GM12878 (cell line): ENCODE data around the gene KLHL1. TPM values are rescaled to one million over a fixed set of nuclear protein-coding genes. Genes with fewer than 3 reads are reported as not detected.

Source experiments
- ATAC-seq: fragments of 200-7000 bp; cut with Tn5 transposase; 3 replicates; pipeline ENCODE4 v1.9.1; 2020; ENCODE audit warnings: mild to moderate bottlenecking, moderate library complexity
- BruUV-seq: library from RNA; stranded (reverse); fragments of 400-500 nt; replicated peaks from 2 replicates; lab custom pipeline; 2021; lab: Mats Ljungman, UMichigan
- CTCF ChIA-PET: fragments of 300-600 bp; sonication (Branson Sonifier 250); formaldehyde crosslinking; extraction: SDS; loops from one replicate; lab custom pipeline; 2021; ENCODE audit warnings: inconsistent platforms; lab: Yijun Ruan, JAX
- POLR2A ChIA-PET: fragments of 350-600 bp; formaldehyde crosslinking; extraction: SDS; loops from one replicate; lab custom pipeline; 2021; ENCODE audit warnings: inconsistent platforms; lab: Charles Lee
- RAD21 ChIA-PET: fragments of 300-600 bp; sonication (Branson Sonifier 250); formaldehyde crosslinking; loops from one replicate; lab custom pipeline; 2023; ENCODE audit warnings: antibody characterized with exemption; ENCODE audit not compliant: unreplicated experiment; lab: Charles Lee
- SMC1A ChIA-PET: fragments of 300-600 bp; sonication (Branson Sonifier 250); formaldehyde crosslinking; loops from one replicate; lab custom pipeline; 2023; ENCODE audit not compliant: unreplicated experiment, uncharacterized antibody; lab: Charles Lee
- DNase-seq: peaks from one replicate; pipeline ENCODE4 v3.0.0-alpha.2; 2011; ENCODE audit warnings: low read depth, low spot score
- FAIRE-seq: peaks from 3 replicates; lab custom pipeline; 2011; peaks lifted over from hg19 to GRCh38; lab: Jason Lieb, UNC
- H2AFZ ChIP-seq: 2 replicates; pipeline ENCODE4 v1.6.0; 2011; ENCODE audit warnings: low read depth, low read length, control low read depth; ENCODE audit not compliant: control insufficient read depth
- H3K27ac ChIP-seq: 2 replicates; pipeline ENCODE4 v1.5.1; 2011; ENCODE audit warnings: control low read depth; ENCODE audit not compliant: control insufficient read depth, insufficient read depth
- H3K27me3 ChIP-seq, 2 experiments: replicated peaks in 1 of 2; 2 replicates each; pipeline versions ENCODE4 v1.6.0 to v1.6.1; 2011; ENCODE audit warnings: low read length in 1 of 2; ENCODE audit not compliant: control insufficient read depth in 2 of 2, insufficient read depth in 2 of 2
- H3K36me3 ChIP-seq, 2 experiments: 2 replicates each; pipeline ENCODE4 v1.5.1; 2011; ENCODE audit warnings: low read length in 1 of 2; ENCODE audit not compliant: control insufficient read depth in 2 of 2, insufficient read depth in 2 of 2
- H3K4me1 ChIP-seq: 2 replicates; pipeline ENCODE4 v1.6.1; 2011; ENCODE audit warnings: mild to moderate bottlenecking, low read length, moderate library complexity, mixed read lengths; ENCODE audit not compliant: control insufficient read depth, insufficient read depth
- H3K4me2 ChIP-seq: 2 replicates; pipeline ENCODE4 v1.6.0; 2011; ENCODE audit warnings: control low read depth; ENCODE audit not compliant: control insufficient read depth, insufficient read depth
- H3K4me3 ChIP-seq: fragments of 200-600 bp; sonication (generic); 2 replicates; pipeline ENCODE4 v1.5.1; 2016
- H3K79me2 ChIP-seq: 2 replicates; pipeline ENCODE4 v1.6.0; 2011; ENCODE audit warnings: low read length; ENCODE audit not compliant: control insufficient read depth, insufficient read depth
- H3K9ac ChIP-seq: 2 replicates; pipeline ENCODE4 v1.8.0; 2011; ENCODE audit warnings: low read length, control low read depth, mixed read lengths; ENCODE audit not compliant: control insufficient read depth, insufficient read depth
- H3K9me3 ChIP-seq: replicated peaks from 3 replicates; pipeline ENCODE4 v1.5.1; 2011; ENCODE audit warnings: mild to moderate bottlenecking, low read length; ENCODE audit not compliant: control insufficient read depth, insufficient read depth
- H4K20me1 ChIP-seq: 2 replicates; pipeline ENCODE4 v1.6.0; 2011; ENCODE audit not compliant: control insufficient read depth, insufficient read depth
- ASH2L ChIP-seq: fragments of 300-600, 200-600 bp; sonication (generic); IDR thresholded peaks from 2 replicates; pipeline ENCODE4 v1.6.1; 2017; ENCODE audit warnings: low read depth, mild to moderate bottlenecking, borderline replicate concordance
- EGR1 ChIP-seq, 2 experiments: IDR thresholded peaks; 1 replicate in 1 of 2; 2 replicates in 1 of 2; pipeline ENCODE4 v1.6.1; 2011 to 2012; ENCODE audit warnings: low read depth in 2 of 2, low read length in 2 of 2, borderline replicate concordance in 1 of 2, mild to moderate bottlenecking in 1 of 2, moderate library complexity in 1 of 2
- HCFC1 ChIP-seq: fragments of 150-350 bp; IDR thresholded peaks from 2 replicates; pipeline ENCODE4 v1.6.1; 2014; ENCODE audit warnings: low read length
- NBN ChIP-seq: fragments of 450-650 bp; IDR thresholded peaks from 2 replicates; pipeline ENCODE4 v1.6.1; 2016
- NFYA ChIP-seq: IDR thresholded peaks from 2 replicates; pipeline ENCODE4 v1.6.1; 2011; ENCODE audit warnings: low read depth, mild to moderate bottlenecking, low read length, improper control_type of control experiment, borderline replicate concordance
- STAT1 ChIP-seq: fragments of 450-650 bp; conservative IDR thresholded peaks from 2 replicates; pipeline ENCODE4 v1.6.1; 2014; ENCODE audit warnings: antibody characterized with exemption, mild to moderate bottlenecking
- SUZ12 ChIP-seq: fragments of 200-600 bp; sonication (generic); IDR thresholded peaks from one replicate; pipeline ENCODE4 v1.6.1; 2018; ENCODE audit warnings: antibody characterized with exemption, mild to moderate bottlenecking; ENCODE audit not compliant: unreplicated experiment
- TCF7 ChIP-seq: IDR thresholded peaks from 2 replicates; pipeline ENCODE4 v1.6.1; 2014; ENCODE audit warnings: antibody characterized with exemption, borderline replicate concordance
- in situ Hi-C: fragments of 300-500 bp; cut with MboI; formaldehyde crosslinking; loops from 9 replicates; pipeline ENCODE4 v1.14.3; 2018; ENCODE audit warnings: mixed read lengths
- intact Hi-C: fragments of 100-400 bp; cut with micrococcal nuclease; formaldehyde crosslinking; loops from one replicate; pipeline ENCODE4 v1.14.2; 2022; ENCODE audit not compliant: unreplicated experiment
- polyA plus RNA-seq, 11 experiments: library from polyadenylated mRNA; depleted of rRNA in 4 of 11; unstranded in 6 of 11; stranded (reverse) in 5 of 11; fragments of >200 nt; fragmentation: Nextera tagmentation in 4 of 11; fragmentation: Illumina TruSeq in 1 of 11; extraction: Ambion mirVana in 4 of 11; extraction: Trizol in 1 of 11; gene quantifications; 1 replicate in 1 of 11; 2 replicates in 10 of 11; pipeline versions ENCODE4 v1.2.1 to v1.2.3, GENCODE V29; 2011 to 2016; ENCODE audit warnings: inconsistent platforms in 2 of 11, missing spikeins in 2 of 11, low read depth in 1 of 11
- total RNA-seq, 4 experiments: library from RNA; depleted of rRNA in 3 of 4; stranded (reverse); fragments of >200 nt in 3 of 4; fragmentation: Illumina TruSeq in 1 of 4; extraction: Trizol in 1 of 4; gene quantifications; 2 replicates each; pipeline versions ENCODE4 v1.2.1 to v1.2.3, GENCODE V29; 2013 to 2021
- TF ChIP-seq, protein P1 (sequence below): fragments of 450-650 bp; formaldehyde crosslinking; IDR thresholded peaks from 2 replicates; pipeline ENCODE4 v1.4.0; 2022; ENCODE audit warnings: mild to moderate bottlenecking, moderate library complexity
- TF ChIP-seq, protein P2 (sequence below): fragments of 150-350 bp; IDR thresholded peaks from 2 replicates; pipeline ENCODE4 v1.6.1; 2014; ENCODE audit warnings: mild to moderate bottlenecking, low read depth, low read length
- TF ChIP-seq, protein P3 (sequence below): IDR thresholded peaks from 2 replicates; pipeline ENCODE4 v1.6.1; 2011; ENCODE audit warnings: borderline replicate concordance, low read depth, mild to moderate bottlenecking, moderate library complexity, low read length; ENCODE audit not compliant: insufficient read depth, poor library complexity, severe bottlenecking
- TF ChIP-seq, protein P4 (sequence below): IDR thresholded peaks from 2 replicates; pipeline ENCODE4 v1.6.1; 2012; ENCODE audit warnings: low read depth, low read length, improper control_type of control experiment
- TF ChIP-seq, protein P5 (sequence below): fragments of 450-650 bp; IDR thresholded peaks from 2 replicates; pipeline ENCODE4 v1.6.1; 2017; ENCODE audit warnings: low read depth, mild to moderate bottlenecking, moderate library complexity
- TF ChIP-seq, protein P6 (sequence below): fragments of 450-650 bp; conservative IDR thresholded peaks from 2 replicates; pipeline ENCODE4 v1.6.1; 2017; ENCODE audit warnings: mild to moderate bottlenecking, moderate library complexity

The KLHL1 gene
- total and polyA plus RNA-seq, 10 of the 15 experiments (the other 5 are each of a cell fraction or from before 2014, with no cell fraction given): 0.02 to 0.13 (median 0.05) TPM; not detected in 2

DNA sequence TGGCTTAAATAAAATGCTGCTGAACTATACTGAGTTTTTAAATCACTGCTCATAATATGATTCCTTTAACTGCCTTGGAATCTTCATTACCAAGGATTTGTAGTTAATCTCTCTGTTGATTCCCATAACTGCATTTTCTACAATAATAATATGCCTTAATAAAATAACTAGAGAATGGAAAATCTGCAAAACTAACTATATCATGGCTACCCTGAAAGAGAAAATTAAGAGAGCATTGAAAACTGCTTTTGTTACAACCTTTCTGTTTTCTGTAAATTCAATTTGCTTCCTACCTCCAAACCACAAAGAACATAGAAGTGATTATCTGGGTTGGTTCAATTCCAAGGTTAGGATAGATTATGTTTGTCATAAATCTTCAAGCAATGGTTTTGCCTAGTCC, 203.5 kb downstream of the KLHL1 start:
- no peak for ATAC-seq
- no peaks in the 10 kb centered on the region for H3K9me3 ChIP-seq
- POLR2A ChIA-PET: no interaction called here
- in situ Hi-C loops (no loop called here), intact Hi-C loops (no loop called here)
- BruUV-seq: no TSS peak
- CTCF ChIA-PET: no interaction called here
- H2AFZ ChIP-seq: no peak overlapping the region
- H3K4me2 ChIP-seq: no peak overlapping the region
- no peak overlapping the region for H3K27ac ChIP-seq
- H3K4me3 ChIP-seq: no peak overlapping the region
- RAD21 ChIA-PET: no interaction called here
- no peaks in the 10 kb centered on the region for H3K79me2 ChIP-seq
- SMC1A ChIA-PET: no interaction called here
- no peaks in the 10 kb centered on the region for H3K27me3 ChIP-seq
- no peaks in the 10 kb centered on the region for H3K36me3 ChIP-seq
- H4K20me1 ChIP-seq: no peaks in the 10 kb centered on the region
- FAIRE-seq: no peak
- H3K9ac ChIP-seq: no peak overlapping the region
- no peaks in the 10 kb centered on the region for H3K4me1 ChIP-seq
- DNase-seq: no peak
- TF ChIP-seq TCF7 (no peak), HCFC1 (no peak), EGR1 (IDR thresholded peaks at IDR 0.05; ENCODE audit: borderline replicate concordance in 1 of 2, low read depth in 2 of 2, low read length in 2 of 2) (no peak), SUZ12 (no peak), STAT1 (no peak), ASH2L (no peak), NFYA (no peak), NBN (no peak)
- TF ChIP-seq, protein P1, sequence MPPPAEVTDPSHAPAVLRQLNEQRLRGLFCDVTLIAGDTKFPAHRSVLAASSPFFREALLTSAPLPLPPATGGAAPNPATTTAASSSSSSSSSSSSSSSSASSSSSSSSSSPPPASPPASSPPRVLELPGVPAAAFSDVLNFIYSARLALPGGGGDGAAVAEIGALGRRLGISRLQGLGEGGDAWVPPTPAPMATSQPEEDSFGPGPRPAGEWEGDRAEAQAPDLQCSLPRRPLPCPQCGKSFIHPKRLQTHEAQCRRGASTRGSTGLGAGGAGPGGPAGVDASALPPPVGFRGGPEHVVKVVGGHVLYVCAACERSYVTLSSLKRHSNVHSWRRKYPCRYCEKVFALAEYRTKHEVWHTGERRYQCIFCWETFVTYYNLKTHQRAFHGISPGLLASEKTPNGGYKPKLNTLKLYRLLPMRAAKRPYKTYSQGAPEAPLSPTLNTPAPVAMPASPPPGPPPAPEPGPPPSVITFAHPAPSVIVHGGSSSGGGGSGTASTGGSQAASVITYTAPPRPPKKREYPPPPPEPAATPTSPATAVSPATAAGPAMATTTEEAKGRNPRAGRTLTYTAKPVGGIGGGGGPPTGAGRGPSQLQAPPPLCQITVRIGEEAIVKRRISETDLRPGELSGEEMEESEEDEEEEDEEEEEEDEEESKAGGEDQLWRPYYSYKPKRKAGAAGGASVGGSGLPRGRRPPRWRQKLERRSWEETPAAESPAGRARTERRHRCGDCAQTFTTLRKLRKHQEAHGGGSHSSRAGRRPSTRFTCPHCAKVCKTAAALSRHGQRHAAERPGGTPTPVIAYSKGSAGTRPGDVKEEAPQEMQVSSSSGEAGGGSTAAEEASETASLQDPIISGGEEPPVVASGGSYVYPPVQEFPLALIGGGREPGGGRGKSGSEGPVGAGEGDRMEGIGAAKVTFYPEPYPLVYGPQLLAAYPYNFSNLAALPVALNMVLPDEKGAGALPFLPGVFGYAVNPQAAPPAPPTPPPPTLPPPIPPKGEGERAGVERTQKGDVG (CRISPR knock-in tag): no peak
- TF ChIP-seq, protein P2, sequence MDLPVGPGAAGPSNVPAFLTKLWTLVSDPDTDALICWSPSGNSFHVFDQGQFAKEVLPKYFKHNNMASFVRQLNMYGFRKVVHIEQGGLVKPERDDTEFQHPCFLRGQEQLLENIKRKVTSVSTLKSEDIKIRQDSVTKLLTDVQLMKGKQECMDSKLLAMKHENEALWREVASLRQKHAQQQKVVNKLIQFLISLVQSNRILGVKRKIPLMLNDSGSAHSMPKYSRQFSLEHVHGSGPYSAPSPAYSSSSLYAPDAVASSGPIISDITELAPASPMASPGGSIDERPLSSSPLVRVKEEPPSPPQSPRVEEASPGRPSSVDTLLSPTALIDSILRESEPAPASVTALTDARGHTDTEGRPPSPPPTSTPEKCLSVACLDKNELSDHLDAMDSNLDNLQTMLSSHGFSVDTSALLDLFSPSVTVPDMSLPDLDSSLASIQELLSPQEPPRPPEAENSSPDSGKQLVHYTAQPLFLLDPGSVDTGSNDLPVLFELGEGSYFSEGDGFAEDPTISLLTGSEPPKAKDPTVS: no peak
- TF ChIP-seq, protein P3, sequence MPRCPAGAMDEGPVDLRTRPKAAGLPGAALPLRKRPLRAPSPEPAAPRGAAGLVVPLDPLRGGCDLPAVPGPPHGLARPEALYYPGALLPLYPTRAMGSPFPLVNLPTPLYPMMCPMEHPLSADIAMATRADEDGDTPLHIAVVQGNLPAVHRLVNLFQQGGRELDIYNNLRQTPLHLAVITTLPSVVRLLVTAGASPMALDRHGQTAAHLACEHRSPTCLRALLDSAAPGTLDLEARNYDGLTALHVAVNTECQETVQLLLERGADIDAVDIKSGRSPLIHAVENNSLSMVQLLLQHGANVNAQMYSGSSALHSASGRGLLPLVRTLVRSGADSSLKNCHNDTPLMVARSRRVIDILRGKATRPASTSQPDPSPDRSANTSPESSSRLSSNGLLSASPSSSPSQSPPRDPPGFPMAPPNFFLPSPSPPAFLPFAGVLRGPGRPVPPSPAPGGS: no peak
- TF ChIP-seq, protein P4, sequence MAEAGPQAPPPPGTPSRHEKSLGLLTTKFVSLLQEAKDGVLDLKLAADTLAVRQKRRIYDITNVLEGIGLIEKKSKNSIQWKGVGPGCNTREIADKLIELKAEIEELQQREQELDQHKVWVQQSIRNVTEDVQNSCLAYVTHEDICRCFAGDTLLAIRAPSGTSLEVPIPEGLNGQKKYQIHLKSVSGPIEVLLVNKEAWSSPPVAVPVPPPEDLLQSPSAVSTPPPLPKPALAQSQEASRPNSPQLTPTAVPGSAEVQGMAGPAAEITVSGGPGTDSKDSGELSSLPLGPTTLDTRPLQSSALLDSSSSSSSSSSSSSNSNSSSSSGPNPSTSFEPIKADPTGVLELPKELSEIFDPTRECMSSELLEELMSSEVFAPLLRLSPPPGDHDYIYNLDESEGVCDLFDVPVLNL: no peak
- TF ChIP-seq, protein P5, sequence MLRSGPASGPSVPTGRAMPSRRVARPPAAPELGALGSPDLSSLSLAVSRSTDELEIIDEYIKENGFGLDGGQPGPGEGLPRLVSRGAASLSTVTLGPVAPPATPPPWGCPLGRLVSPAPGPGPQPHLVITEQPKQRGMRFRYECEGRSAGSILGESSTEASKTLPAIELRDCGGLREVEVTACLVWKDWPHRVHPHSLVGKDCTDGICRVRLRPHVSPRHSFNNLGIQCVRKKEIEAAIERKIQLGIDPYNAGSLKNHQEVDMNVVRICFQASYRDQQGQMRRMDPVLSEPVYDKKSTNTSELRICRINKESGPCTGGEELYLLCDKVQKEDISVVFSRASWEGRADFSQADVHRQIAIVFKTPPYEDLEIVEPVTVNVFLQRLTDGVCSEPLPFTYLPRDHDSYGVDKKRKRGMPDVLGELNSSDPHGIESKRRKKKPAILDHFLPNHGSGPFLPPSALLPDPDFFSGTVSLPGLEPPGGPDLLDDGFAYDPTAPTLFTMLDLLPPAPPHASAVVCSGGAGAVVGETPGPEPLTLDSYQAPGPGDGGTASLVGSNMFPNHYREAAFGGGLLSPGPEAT: no peak
- TF ChIP-seq, protein P6, sequence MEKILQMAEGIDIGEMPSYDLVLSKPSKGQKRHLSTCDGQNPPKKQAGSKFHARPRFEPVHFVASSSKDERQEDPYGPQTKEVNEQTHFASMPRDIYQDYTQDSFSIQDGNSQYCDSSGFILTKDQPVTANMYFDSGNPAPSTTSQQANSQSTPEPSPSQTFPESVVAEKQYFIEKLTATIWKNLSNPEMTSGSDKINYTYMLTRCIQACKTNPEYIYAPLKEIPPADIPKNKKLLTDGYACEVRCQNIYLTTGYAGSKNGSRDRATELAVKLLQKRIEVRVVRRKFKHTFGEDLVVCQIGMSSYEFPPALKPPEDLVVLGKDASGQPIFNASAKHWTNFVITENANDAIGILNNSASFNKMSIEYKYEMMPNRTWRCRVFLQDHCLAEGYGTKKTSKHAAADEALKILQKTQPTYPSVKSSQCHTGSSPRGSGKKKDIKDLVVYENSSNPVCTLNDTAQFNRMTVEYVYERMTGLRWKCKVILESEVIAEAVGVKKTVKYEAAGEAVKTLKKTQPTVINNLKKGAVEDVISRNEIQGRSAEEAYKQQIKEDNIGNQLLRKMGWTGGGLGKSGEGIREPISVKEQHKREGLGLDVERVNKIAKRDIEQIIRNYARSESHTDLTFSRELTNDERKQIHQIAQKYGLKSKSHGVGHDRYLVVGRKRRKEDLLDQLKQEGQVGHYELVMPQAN: no peak
